ENCODE results near the gene TRAFD1.

The TRAFD1 gene

GRCh38 chr12:112163471-112163991 lies 38.2 kb downstream of the TRAFD1 start:
- Mint-ChIP-seq H3K27ac (no peak overlapping the region), H3K36me3 (peaks cover 27% of the 10 kb centered on the region), H3K4me1 (peaks cover 15% of the 10 kb centered on the region), H3K4me3 (no peak overlapping the region), H3K9me3 (no peaks in the 10 kb centered on the region), H3K27me3 (no peaks in the 10 kb centered on the region)

GRCh38 chr12:112164011-112164660 lies 38.8 kb downstream of the TRAFD1 start:
- Mint-ChIP-seq H3K4me1 (peaks cover 8% of the 10 kb centered on the region), H3K36me3 (peaks cover 23% of the 10 kb centered on the region), H3K9me3 (no peaks in the 10 kb centered on the region), H3K4me3 (no peak overlapping the region), H3K27me3 (no peaks in the 10 kb centered on the region), H3K27ac (no peak overlapping the region)

DNA sequence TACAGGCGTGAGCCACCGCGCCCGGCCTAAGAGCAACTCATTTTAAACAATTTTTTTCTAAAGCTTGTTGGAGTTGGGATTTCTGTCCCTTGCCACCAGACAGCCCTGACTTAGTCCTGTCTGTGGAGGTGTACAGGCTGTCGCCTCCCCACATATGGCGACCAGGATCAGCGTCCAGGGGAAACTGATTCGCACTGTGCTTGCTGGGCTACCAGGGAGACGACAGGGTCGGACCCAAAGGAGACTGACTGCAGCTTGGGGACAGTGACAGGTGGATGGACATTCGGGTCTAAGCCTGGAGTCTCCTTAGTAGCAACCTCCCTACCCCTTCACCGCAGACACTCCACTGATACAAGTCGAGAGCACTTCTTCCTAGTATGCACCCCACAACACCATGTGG lies 40.3 kb downstream of the TRAFD1 start:
- Mint-ChIP-seq H3K36me3 (peaks cover 14% of the 10 kb centered on the region), H3K27me3 (no peaks in the 10 kb centered on the region), H3K4me1 (peaks cover 7% of the 10 kb centered on the region), H3K9me3 (no peaks in the 10 kb centered on the region), H3K4me3 (no peak overlapping the region), H3K27ac (no peak overlapping the region)

GRCh38 chr12:112166051-112167015 lies 41.0 kb downstream of the TRAFD1 start:
- Mint-ChIP-seq H3K9me3 (no peaks in the 10 kb centered on the region), H3K4me3 (no peak overlapping the region), H3K27me3 (no peaks in the 10 kb centered on the region), H3K27ac (no peak overlapping the region), H3K36me3 (peaks cover 10% of the 10 kb centered on the region), H3K4me1 (peaks cover 7% of the 10 kb centered on the region)

GRCh38 chr12:112167031-112167461 lies 41.7 kb downstream of the TRAFD1 start:
- Mint-ChIP-seq H3K36me3 (peaks cover 8% of the 10 kb centered on the region), H3K4me1 (peaks cover 7% of the 10 kb centered on the region), H3K27me3 (no peaks in the 10 kb centered on the region), H3K27ac (no peak overlapping the region), H3K4me3 (no peak overlapping the region), H3K9me3 (no peaks in the 10 kb centered on the region)

- no peaks in the 10 kb centered on the region for H3K9me3 Mint-ChIP-seq
- H3K27me3 Mint-ChIP-seq = no peaks in the 10 kb centered on the region
- H3K4me1 Mint-ChIP-seq = peaks cover 7% of the 10 kb centered on the region
- H3K27ac Mint-ChIP-seq = no peak overlapping the region
- no peak overlapping the region for H3K4me3 Mint-ChIP-seq
- H3K36me3 Mint-ChIP-seq = peaks cover under 1% of the 10 kb centered on the region
Measured at GRCh38 chr12:112167718-112168525, 42.6 kb downstream of the TRAFD1 start.

DNA sequence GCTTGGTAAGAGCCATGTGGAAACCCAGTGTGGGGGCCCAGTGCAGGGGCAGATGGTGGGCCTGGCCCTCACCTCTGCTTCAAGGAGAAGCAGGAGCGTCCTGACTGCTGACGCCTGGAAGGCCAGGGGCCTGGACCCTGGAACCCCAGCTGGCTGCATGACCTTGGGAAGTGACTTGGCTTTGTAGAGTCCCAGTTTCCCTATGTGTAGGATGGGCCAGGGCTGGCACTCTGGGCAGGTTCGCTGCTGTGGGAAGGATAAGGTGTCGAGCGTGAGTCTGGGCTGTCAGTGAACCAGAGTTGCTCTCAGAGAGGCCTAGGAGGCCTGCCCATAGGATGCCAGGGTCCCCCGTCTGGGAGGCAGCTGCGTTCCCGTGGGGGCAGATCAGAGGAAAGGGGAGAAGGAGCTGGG lies 43.2 kb downstream of the TRAFD1 start:
- H3K4me3 Mint-ChIP-seq = no peak overlapping the region
- peaks cover 7% of the 10 kb centered on the region for H3K4me1 Mint-ChIP-seq
- no peaks in the 10 kb centered on the region for H3K27me3 Mint-ChIP-seq
- H3K9me3 Mint-ChIP-seq = no peaks in the 10 kb centered on the region
- H3K36me3 Mint-ChIP-seq = no peaks in the 10 kb centered on the region
- H3K27ac Mint-ChIP-seq = no peak overlapping the region

DNA sequence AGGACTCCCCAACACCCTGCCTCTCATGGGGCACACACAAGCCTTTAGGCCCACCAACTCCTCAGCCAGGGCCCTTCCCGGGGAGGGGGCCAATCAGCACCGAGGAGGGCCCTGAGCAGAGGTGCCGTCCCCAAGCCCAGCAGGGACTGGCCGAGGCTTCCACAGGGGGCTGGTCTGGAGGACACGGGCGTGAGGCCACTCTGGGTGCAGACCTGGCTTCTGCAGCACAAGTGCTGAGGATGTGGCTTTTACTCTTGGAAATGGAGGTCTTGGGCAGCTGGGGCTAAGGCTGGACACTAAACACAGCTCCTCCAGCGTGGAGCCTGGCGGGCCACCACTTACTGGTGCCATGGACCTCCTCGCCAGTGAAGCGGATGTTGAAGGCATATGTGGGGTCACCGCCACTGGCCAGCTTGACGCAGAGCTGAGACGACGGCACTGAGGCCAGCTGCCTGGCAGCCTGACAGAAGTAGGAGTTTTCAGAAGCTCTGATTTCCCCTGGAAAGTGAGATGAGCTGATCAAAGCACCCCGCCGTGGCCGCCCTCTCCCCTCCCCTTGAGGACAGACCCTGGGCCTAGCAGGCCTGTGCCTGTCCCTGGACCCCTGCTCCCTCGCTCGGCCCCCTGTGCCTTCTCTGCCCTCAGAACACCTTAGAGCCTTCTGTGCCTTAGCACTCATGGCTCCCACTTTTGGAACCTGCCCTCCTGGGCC lies 44.0 kb downstream of the TRAFD1 start:
- H3K4me1 Mint-ChIP-seq = peaks cover 7% of the 10 kb centered on the region
- no peaks in the 10 kb centered on the region for H3K36me3 Mint-ChIP-seq

DNA sequence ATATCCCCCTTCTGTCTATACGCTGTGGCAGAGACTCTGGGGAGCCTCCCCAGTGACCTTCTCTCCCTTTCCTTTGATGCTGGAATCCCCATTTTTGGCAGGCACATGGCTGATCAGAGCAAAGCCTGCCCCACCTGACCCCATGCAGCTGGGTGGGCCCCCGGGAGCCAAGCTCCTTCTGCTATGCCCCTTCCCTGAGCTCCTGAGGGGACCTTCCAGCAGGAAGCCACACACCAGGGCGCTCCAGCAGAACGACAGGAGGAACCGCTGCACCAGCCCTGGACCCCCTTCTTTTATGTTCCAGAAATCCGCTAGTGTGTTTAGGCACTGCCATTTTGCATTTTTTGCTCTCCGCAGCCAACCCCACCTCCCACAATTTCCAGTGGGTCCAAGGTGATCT lies 44.6 kb downstream of the TRAFD1 start:
- H3K9me3 Mint-ChIP-seq = no peaks in the 10 kb centered on the region
- no peaks in the 10 kb centered on the region for H3K36me3 Mint-ChIP-seq
- H3K27ac Mint-ChIP-seq = no peak overlapping the region

More for the DNA sequence above, 44.0 kb downstream of the TRAFD1 start:
- Mint-ChIP-seq H3K27ac (no peak overlapping the region), H3K27me3 (no peaks in the 10 kb centered on the region), H3K9me3 (no peaks in the 10 kb centered on the region), H3K4me3 (no peak overlapping the region)

DNA sequence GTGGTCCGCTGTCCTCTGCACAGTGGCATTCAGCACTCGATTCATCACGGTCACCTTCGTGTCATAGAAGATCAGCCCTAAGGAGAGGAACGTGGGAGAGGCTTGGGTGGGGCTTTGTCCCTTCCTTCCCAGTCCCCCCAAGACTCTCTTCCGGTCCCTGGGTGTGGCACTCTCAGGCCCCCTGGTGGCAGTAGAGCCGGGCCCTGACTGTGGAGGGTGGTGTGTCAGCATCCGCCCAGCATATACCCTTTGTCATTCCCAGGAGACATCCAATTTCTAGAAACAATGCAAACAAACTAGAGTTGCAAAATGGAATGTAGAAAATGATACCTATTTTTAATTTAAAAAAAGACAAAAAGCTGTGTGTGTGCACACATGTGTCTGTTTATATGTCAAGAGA lies 45.0 kb downstream of the TRAFD1 start:
- Mint-ChIP-seq H3K4me3 (no peak overlapping the region), H3K9me3 (no peaks in the 10 kb centered on the region), H3K36me3 (no peaks in the 10 kb centered on the region), H3K27me3 (no peaks in the 10 kb centered on the region), H3K4me1 (peaks cover 7% of the 10 kb centered on the region), H3K27ac (no peak overlapping the region)

More for the DNA sequence above, 44.6 kb downstream of the TRAFD1 start:
- H3K27me3 Mint-ChIP-seq = no peaks in the 10 kb centered on the region
- peaks cover 7% of the 10 kb centered on the region for H3K4me1 Mint-ChIP-seq
- no peak overlapping the region for H3K4me3 Mint-ChIP-seq

DNA sequence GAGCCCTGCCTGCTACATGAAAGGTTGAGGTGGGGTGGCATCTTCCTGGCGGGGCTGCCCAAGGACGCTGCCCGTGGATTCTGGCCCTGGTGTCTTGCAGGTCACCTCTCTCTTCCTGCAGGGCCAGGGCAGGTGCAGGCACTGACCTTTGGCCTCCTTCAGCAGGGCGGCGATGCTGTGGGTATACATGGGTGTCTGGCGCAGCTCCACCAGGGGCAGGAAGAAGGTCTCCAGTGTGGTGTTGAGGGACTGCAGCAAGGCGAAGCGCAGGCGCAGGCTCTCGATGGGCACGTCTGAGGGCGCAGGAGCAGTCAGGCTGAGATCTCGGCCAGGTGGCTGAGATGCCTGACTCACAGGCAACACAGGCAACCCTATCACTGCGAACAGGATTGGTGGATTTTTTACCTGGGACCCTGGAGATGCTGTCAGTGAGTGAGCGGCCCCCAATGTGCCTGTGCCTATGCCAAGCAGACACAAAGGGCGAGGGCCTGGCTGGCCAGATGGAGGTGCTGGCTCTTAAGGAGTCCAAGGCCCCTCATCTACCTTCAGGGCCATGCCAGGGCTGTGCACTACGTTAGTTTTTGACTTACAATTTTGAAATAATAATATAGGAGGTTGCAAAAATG lies 45.7 kb downstream of the TRAFD1 start:
- Mint-ChIP-seq H3K27ac (no peak overlapping the region), H3K36me3 (no peaks in the 10 kb centered on the region), H3K4me3 (no peak overlapping the region), H3K27me3 (no peaks in the 10 kb centered on the region), H3K4me1 (peaks cover 7% of the 10 kb centered on the region), H3K9me3 (no peaks in the 10 kb centered on the region)

DNA sequence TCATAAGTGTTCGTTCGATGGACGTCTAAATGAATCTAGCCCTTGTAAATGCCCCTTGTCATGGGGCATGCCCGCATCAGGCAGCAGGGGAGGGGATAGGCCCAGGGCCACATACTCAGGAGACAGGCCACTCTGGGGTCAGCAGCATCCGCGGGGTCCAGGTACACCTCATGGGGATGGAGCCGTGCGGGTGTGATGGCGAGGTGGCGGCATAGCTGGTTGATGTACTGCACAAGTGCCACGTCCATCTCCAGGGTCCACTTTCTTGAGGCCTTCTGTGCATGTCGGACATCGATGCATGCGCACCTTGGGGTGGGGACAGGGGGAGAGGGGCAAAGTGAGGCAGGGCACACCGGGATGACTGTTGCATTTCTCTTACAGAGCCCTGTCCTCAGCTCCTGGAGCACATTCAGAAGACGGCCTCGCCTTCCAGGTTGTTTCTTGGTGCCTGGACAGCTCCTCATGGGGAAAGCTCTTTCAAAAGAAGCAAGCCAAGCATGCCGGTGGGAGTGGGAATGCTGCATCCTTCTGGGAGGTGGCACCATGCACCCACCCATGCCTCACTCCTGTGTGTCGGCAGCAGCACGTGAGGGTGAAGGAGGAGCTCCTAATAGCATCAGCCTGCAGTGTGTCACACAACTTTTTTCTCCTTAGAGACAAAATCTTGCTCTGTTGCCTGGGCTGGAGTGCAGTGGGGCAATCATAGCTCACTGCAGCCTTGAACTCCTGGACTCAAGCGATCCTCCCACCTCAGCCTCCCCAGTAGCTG lies 47.4 kb downstream of the TRAFD1 start:
- H3K4me3 Mint-ChIP-seq = no peak overlapping the region
- no peaks in the 10 kb centered on the region for H3K36me3 Mint-ChIP-seq
- H3K27me3 Mint-ChIP-seq = no peaks in the 10 kb centered on the region
- peaks cover 7% of the 10 kb centered on the region for H3K4me1 Mint-ChIP-seq
- no peaks in the 10 kb centered on the region for H3K9me3 Mint-ChIP-seq
- H3K27ac Mint-ChIP-seq = no peak overlapping the region

- Mint-ChIP-seq H3K4me3 (no peak overlapping the region), H3K4me1 (peaks cover under 1% of the 10 kb centered on the region), H3K27ac (no peak overlapping the region), H3K27me3 (no peaks in the 10 kb centered on the region), H3K9me3 (no peaks in the 10 kb centered on the region), H3K36me3 (no peaks in the 10 kb centered on the region)
Measured at GRCh38 chr12:112175361-112176155, 50.2 kb downstream of the TRAFD1 start.

Measured in activated naive CD4-positive, alpha-beta T cell treated with anti-CD3 and anti-CD28 coated beads, Interleukin-2, amount 50 U/mL, for 24 hours (primary cell).